SK-N-SH (cell line): Measurements from ENCODE around the gene CFAP97.

Source experiments
- CTCF ChIP-seq: fragments of 200-600 bp; sonication (generic); IDR thresholded peaks from 2 replicates; pipeline ENCODE4 v1.6.1; 2017; ENCODE audit warnings: antibody characterized with exemption, mild to moderate bottlenecking, moderate library complexity
- MEF2A ChIP-seq: IDR thresholded peaks from 2 replicates; pipeline ENCODE4 v1.4.0; 2012; ENCODE audit warnings: low read depth, borderline replicate concordance
- POLR2AphosphoS5 ChIP-seq: IDR thresholded peaks from 2 replicates; pipeline ENCODE4 v1.6.1; 2012; ENCODE audit warnings: low read depth, low read length
- REST ChIP-seq: IDR thresholded peaks from 2 replicates; pipeline ENCODE4 v1.6.1; 2012; ENCODE audit warnings: mild to moderate bottlenecking, low read depth, low read length, moderate library complexity
- RFX5 ChIP-seq: IDR thresholded peaks from 2 replicates; pipeline ENCODE4 v1.6.1; 2012; ENCODE audit warnings: mild to moderate bottlenecking, improper control_type of control experiment, low read length
- ZBTB33 ChIP-seq: IDR thresholded peaks from 2 replicates; pipeline ENCODE4 v1.4.0; 2012; ENCODE audit warnings: low read depth, borderline replicate concordance

GRCh38 chr4:185120631-185120946 lies 83.2 kb downstream of the CFAP97 start:
- TF ChIP-seq MEF2A (no peak), CTCF (no peak), ZBTB33 (no peak), POLR2AphosphoS5 (no peak), REST (no peak), RFX5 (no peak)
